WTC11 (cell line): ENCODE data around the gene FBXL13. TPM values are rescaled to one million over a fixed set of nuclear protein-coding genes. Genes with fewer than 3 reads are reported as not detected.
"Not testable (repeated sequence)": the region's sequence is repeated elsewhere in the genome, so short reads cannot be mapped to it uniquely, and the experiment has no call there.

Experiments
- ATAC-seq: fragments of 200-7000 bp; cut with Tn5 transposase; 2 replicates; pipeline ENCODE4 v1.10.0; 2021; ENCODE audit warnings: mild to moderate bottlenecking, moderate library complexity
- CTCF ChIA-PET: fragments of 300-600 bp; sonication (Branson Sonifier 250); formaldehyde crosslinking; loops from one replicate; lab custom pipeline; 2021; ENCODE audit warnings: antibody characterized with exemption; lab: Charles Lee
- POLR2A ChIA-PET: fragments of 350-600 bp; sonication (Branson Sonifier 250); formaldehyde crosslinking; loops from one replicate; lab custom pipeline; 2021; ENCODE audit warnings: antibody characterized with exemption; lab: Charles Lee
- DNase-seq: peaks from one replicate; pipeline ENCODE4 v3.0.0; 2021; ENCODE audit warnings: low spot score
- H3K27ac Mint-ChIP-seq: 2 replicates; pipeline ENCODE4 v1.8.0; 2021; ENCODE audit warnings: mixed read lengths
- H3K27me3 Mint-ChIP-seq: 2 replicates; pipeline ENCODE4 v1.8.0; 2021; ENCODE audit warnings: low read depth, mild to moderate bottlenecking, moderate library complexity, mixed read lengths
- H3K36me3 Mint-ChIP-seq: 2 replicates; pipeline ENCODE4 v1.8.0; 2021; ENCODE audit warnings: mixed read lengths
- H3K4me1 Mint-ChIP-seq: 2 replicates; pipeline ENCODE4 v1.8.0; 2022; ENCODE audit warnings: mixed read lengths
- H3K4me3 Mint-ChIP-seq: 2 replicates; pipeline ENCODE4 v1.8.0; 2021; ENCODE audit warnings: mild to moderate bottlenecking, moderate library complexity, mixed read lengths
- H3K9me3 Mint-ChIP-seq: 2 replicates; pipeline ENCODE4 v1.8.0; 2021; ENCODE audit warnings: mixed read lengths
- ATF1 ChIP-seq: sonication (generic); formaldehyde crosslinking; IDR thresholded peaks from 2 replicates; pipeline ENCODE4 v1.8.1; 2023; ENCODE audit warnings: mild to moderate bottlenecking, moderate library complexity, missing genetic modification reagents
- CREB1 ChIP-seq: sonication (generic); formaldehyde crosslinking; IDR thresholded peaks from 2 replicates; pipeline ENCODE4 v1.8.0; 2023; ENCODE audit warnings: mild to moderate bottlenecking, missing genetic modification reagents
- HMGXB4 ChIP-seq: sonication (generic); formaldehyde crosslinking; IDR thresholded peaks from 2 replicates; pipeline ENCODE4 v1.8.1; 2023; ENCODE audit warnings: mild to moderate bottlenecking, moderate library complexity, missing genetic modification reagents
- IRF1 ChIP-seq: sonication (generic); formaldehyde crosslinking; IDR thresholded peaks from 2 replicates; pipeline ENCODE4 v1.8.0; 2023; ENCODE audit warnings: missing genetic modification reagents
- KAT7 ChIP-seq: sonication (generic); formaldehyde crosslinking; IDR thresholded peaks from 2 replicates; pipeline ENCODE4 v1.8.1; 2023; ENCODE audit warnings: missing genetic modification reagents, mild to moderate bottlenecking, borderline replicate concordance
- MLX ChIP-seq: sonication (generic); formaldehyde crosslinking; IDR thresholded peaks from 2 replicates; pipeline ENCODE4 v1.8.1; 2023; ENCODE audit warnings: mild to moderate bottlenecking, missing genetic modification reagents, moderate library complexity
- MYBL2 ChIP-seq: sonication (generic); formaldehyde crosslinking; IDR thresholded peaks from 2 replicates; pipeline ENCODE4 v1.8.1; 2023; ENCODE audit warnings: mild to moderate bottlenecking, moderate library complexity, missing genetic modification reagents
- NFYB ChIP-seq: sonication (generic); formaldehyde crosslinking; conservative IDR thresholded peaks from 2 replicates; pipeline ENCODE4 v1.8.0; 2022; ENCODE audit warnings: low read depth, missing genetic modification reagents
- SMAD4 ChIP-seq: sonication (generic); formaldehyde crosslinking; IDR thresholded peaks from 2 replicates; pipeline ENCODE4 v1.8.0; 2022; ENCODE audit warnings: mild to moderate bottlenecking, missing genetic modification reagents
- TEAD1 ChIP-seq: sonication (generic); formaldehyde crosslinking; IDR thresholded peaks from 2 replicates; pipeline ENCODE4 v1.8.0; 2022; ENCODE audit warnings: mild to moderate bottlenecking, missing genetic modification reagents
- TP53 ChIP-seq: sonication (generic); formaldehyde crosslinking; IDR thresholded peaks from 2 replicates; pipeline ENCODE4 v1.8.1; 2023; ENCODE audit warnings: mild to moderate bottlenecking, missing genetic modification reagents
- ZBTB21 ChIP-seq: sonication (generic); formaldehyde crosslinking; IDR thresholded peaks from 2 replicates; pipeline ENCODE4 v1.8.1; 2023; ENCODE audit warnings: mild to moderate bottlenecking, missing genetic modification reagents, borderline replicate concordance
- ZMAT4 ChIP-seq: fragments of 250-450 bp; sonication (Bioruptor Pico); IDR thresholded peaks from 2 replicates; pipeline ENCODE4 v1.9.0; 2021; ENCODE audit warnings: mild to moderate bottlenecking
- ZNF532 ChIP-seq: fragments of 250-450 bp; sonication (Bioruptor Pico); IDR thresholded peaks from 2 replicates; pipeline ENCODE4 v1.9.0; 2021; ENCODE audit warnings: mild to moderate bottlenecking, borderline replicate concordance
- ZNF671 ChIP-seq: fragments of 250-450 bp; sonication (Bioruptor Pico); IDR thresholded peaks from 2 replicates; pipeline ENCODE4 v1.8.0; 2021; ENCODE audit warnings: mild to moderate bottlenecking
- total RNA-seq: library from RNA; stranded (reverse); gene quantifications from 3 replicates; pipeline ENCODE4 v1.2.3, GENCODE V29; 2021

The FBXL13 gene
- total RNA-seq, 1 experiment from 2014 or later, result 1.7 TPM

- no peak for TF ChIP-seq HMGXB4 (CRISPR knock-in tag)
- no peak for TF ChIP-seq MLX
- TF ChIP-seq TEAD1 (CRISPR knock-in tag), result no peak
Observed at GRCh38 chr7:102840404-102840803, 234.2 kb downstream of the FBXL13 start (continued).

- ATAC-seq, CTCF ChIA-PET, H3K9me3 Mint-ChIP-seq, H3K27me3 Mint-ChIP-seq, H3K36me3 Mint-ChIP-seq, H3K4me1 Mint-ChIP-seq, DNase-seq, H3K27ac Mint-ChIP-seq, POLR2A ChIA-PET, H3K4me3 Mint-ChIP-seq: not testable (repeated sequence)
Observed at GRCh38 chr7:102838572-102839101, 236.0 kb downstream of the FBXL13 start.

- ATAC-seq, result no peak
Observed at GRCh38 chr7:102837802-102838201, 236.8 kb downstream of the FBXL13 start.

More at GRCh38 chr7:102837802-102838201, 236.8 kb downstream of the FBXL13 start:
- Mint-ChIP-seq H3K27me3 (no peaks in the 10 kb centered on the region), H3K4me3 (no peak overlapping the region), H3K9me3 (no peaks in the 10 kb centered on the region), H3K4me1 (no peaks in the 10 kb centered on the region), H3K27ac (no peak overlapping the region), H3K36me3 (no peaks in the 10 kb centered on the region)
- no peak for DNase-seq
- ChIA-PET CTCF (no interaction called here), POLR2A (no interaction called here)
- TF ChIP-seq NFYB (no peak), SMAD4 (CRISPR knock-in tag) (no peak), KAT7 (CRISPR knock-in tag) (no peak), IRF1 (CRISPR knock-in tag) (no peak), ZNF671 (CRISPR knock-in tag) (no peak), TP53 (CRISPR knock-in tag) (no peak), MYBL2 (CRISPR knock-in tag) (no peak), ZNF532 (no peak), CREB1 (no peak), MLX (no peak), ATF1 (CRISPR knock-in tag) (no peak), ZMAT4 (CRISPR knock-in tag) (no peak), ZBTB21 (no peak), HMGXB4 (CRISPR knock-in tag) (no peak)
